Neural progenitor cell (in vitro differentiated cells): ENCODE data around the gene MOK. TPM values are rescaled to one million over a fixed set of nuclear protein-coding genes. Genes with fewer than 3 reads are reported as not detected.

Experiments used
- DNase-seq: peaks from one replicate; pipeline ENCODE4 v3.0.0-alpha.2; 2016; ENCODE audit warnings: low spot score
- H2AFZ ChIP-seq: fragments of 200-600 bp; sonication (generic); replicated peaks from 2 replicates; pipeline ENCODE4 v1.6.1; 2016; ENCODE audit warnings: antibody characterized with exemption
- H3F3A ChIP-seq: fragments of 200-600 bp; sonication (generic); 2 replicates; pipeline ENCODE4 v1.6.1; 2016; ENCODE audit warnings: antibody characterized with exemption, low read depth
- H3K27ac ChIP-seq: fragments of 200-600 bp; sonication (generic); 2 replicates; pipeline ENCODE4 v1.5.1; 2016; ENCODE audit warnings: mild to moderate bottlenecking
- H3K27me3 ChIP-seq: fragments of 200-600 bp; sonication (generic); 2 replicates; pipeline ENCODE4 v1.6.1; 2016; ENCODE audit warnings: mild to moderate bottlenecking, moderate library complexity
- H3K36me3 ChIP-seq: fragments of 200-600 bp; sonication (generic); 2 replicates; pipeline ENCODE4 v1.5.1; 2016
- H3K4me1 ChIP-seq: fragments of 200-600 bp; sonication (generic); 2 replicates; pipeline ENCODE4 v1.6.1; 2016; ENCODE audit warnings: mixed run types
- H3K4me2 ChIP-seq: fragments of 200-600 bp; sonication (generic); 2 replicates; pipeline ENCODE4 v1.6.1; 2016
- H3K4me3 ChIP-seq: fragments of 200-600 bp; sonication (generic); 2 replicates; pipeline ENCODE4 v1.5.1; 2016
- H3K79me2 ChIP-seq: fragments of 200-600 bp; sonication (generic); 2 replicates; pipeline ENCODE4 v1.6.1; 2016; ENCODE audit warnings: low read depth
- H3K9ac ChIP-seq: fragments of 200-600 bp; sonication (generic); 2 replicates; pipeline ENCODE4 v1.6.1; 2016
- H3K9me3 ChIP-seq: fragments of 200-600 bp; sonication (generic); 2 replicates; pipeline ENCODE4 v1.5.1; 2016; ENCODE audit warnings: low read depth
- H4K20me1 ChIP-seq: fragments of 200-600 bp; sonication (generic); 2 replicates; pipeline ENCODE4 v1.6.1; 2016; ENCODE audit warnings: low read depth
- H3K27ac Mint-ChIP-seq: 3 replicates; pipeline ENCODE4 v1.8.0; 2021; ENCODE audit warnings: mixed read lengths
- H3K27me3 Mint-ChIP-seq: 2 replicates; pipeline ENCODE4 v1.8.0; 2022; ENCODE audit warnings: low read depth, mild to moderate bottlenecking, inconsistent platforms, moderate library complexity, mixed read lengths; ENCODE audit not compliant: insufficient read depth
- H3K36me3 Mint-ChIP-seq: 3 replicates; pipeline ENCODE4 v1.8.0; 2021; ENCODE audit warnings: mixed read lengths
- H3K4me1 Mint-ChIP-seq: 3 replicates; pipeline ENCODE4 v1.8.0; 2021; ENCODE audit warnings: mixed read lengths
- H3K4me3 Mint-ChIP-seq: 3 replicates; pipeline ENCODE4 v1.8.0; 2021; ENCODE audit warnings: mild to moderate bottlenecking, moderate library complexity, mixed read lengths
- H3K9me3 Mint-ChIP-seq: 3 replicates; pipeline ENCODE4 v1.8.0; 2020; ENCODE audit warnings: mixed read lengths
- EZH2 ChIP-seq: fragments of 200-600 bp; sonication (generic); IDR thresholded peaks from 2 replicates; pipeline ENCODE4 v1.6.1; 2017; ENCODE audit warnings: antibody characterized with exemption, mild to moderate bottlenecking, moderate library complexity
- EZH2phosphoT487 ChIP-seq: fragments of 200-600 bp; sonication (generic); IDR thresholded peaks from 2 replicates; pipeline ENCODE4 v1.6.1; 2017; ENCODE audit warnings: antibody characterized with exemption
- total RNA-seq: library from RNA; depleted of rRNA; stranded (reverse); fragments of >200 nt; gene quantifications from 2 replicates; pipeline ENCODE4 v1.2.3, GENCODE V29; 2015; ENCODE audit warnings: low replicate concordance
- TF ChIP-seq, protein P1 (sequence below): fragments of 200-600 bp; sonication (generic); IDR thresholded peaks from 2 replicates; pipeline ENCODE4 v1.5.1; 2017; ENCODE audit warnings: antibody characterized with exemption, mild to moderate bottlenecking

The MOK gene
- total RNA-seq, 1 donor from 2014 or later = 9.9 TPM

- H3K27me3 ChIP-seq = no peaks in the 10 kb centered on the region
- H3K9ac ChIP-seq = no peak overlapping the region
- Mint-ChIP-seq H3K27ac (no peak overlapping the region), H3K27me3 (peaks cover 22% of the 10 kb centered on the region), H3K36me3 (peaks cover 3% of the 10 kb centered on the region), H3K9me3 (peaks cover 5% of the 10 kb centered on the region), H3K4me1 (peaks cover 36% of the 10 kb centered on the region), H3K4me3 (peak overlapping the region; percentile 97)
- H3K9me3 ChIP-seq = no peaks in the 10 kb centered on the region
- no peak overlapping the region for H2AFZ ChIP-seq
- no peak overlapping the region for H3K27ac ChIP-seq
- peak overlapping the region; percentile 92 for H3K4me3 ChIP-seq
- no peak for DNase-seq
- H3K4me2 ChIP-seq = peak overlapping the region; percentile 94
- peaks cover 11% of the 10 kb centered on the region for H3K79me2 ChIP-seq
- peaks cover 22% of the 10 kb centered on the region for H3K4me1 ChIP-seq
- TF ChIP-seq, protein P1, sequence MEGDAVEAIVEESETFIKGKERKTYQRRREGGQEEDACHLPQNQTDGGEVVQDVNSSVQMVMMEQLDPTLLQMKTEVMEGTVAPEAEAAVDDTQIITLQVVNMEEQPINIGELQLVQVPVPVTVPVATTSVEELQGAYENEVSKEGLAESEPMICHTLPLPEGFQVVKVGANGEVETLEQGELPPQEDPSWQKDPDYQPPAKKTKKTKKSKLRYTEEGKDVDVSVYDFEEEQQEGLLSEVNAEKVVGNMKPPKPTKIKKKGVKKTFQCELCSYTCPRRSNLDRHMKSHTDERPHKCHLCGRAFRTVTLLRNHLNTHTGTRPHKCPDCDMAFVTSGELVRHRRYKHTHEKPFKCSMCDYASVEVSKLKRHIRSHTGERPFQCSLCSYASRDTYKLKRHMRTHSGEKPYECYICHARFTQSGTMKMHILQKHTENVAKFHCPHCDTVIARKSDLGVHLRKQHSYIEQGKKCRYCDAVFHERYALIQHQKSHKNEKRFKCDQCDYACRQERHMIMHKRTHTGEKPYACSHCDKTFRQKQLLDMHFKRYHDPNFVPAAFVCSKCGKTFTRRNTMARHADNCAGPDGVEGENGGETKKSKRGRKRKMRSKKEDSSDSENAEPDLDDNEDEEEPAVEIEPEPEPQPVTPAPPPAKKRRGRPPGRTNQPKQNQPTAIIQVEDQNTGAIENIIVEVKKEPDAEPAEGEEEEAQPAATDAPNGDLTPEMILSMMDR = no peak
- TF ChIP-seq EZH2phosphoT487 = no peak
- no peak for TF ChIP-seq EZH2
- peaks cover 40% of the 10 kb centered on the region for H3F3A ChIP-seq
- H4K20me1 ChIP-seq = no peaks in the 10 kb centered on the region
- no peaks in the 10 kb centered on the region for H3K36me3 ChIP-seq
Measured at GRCh38 chr14:102320671-102321455, 15.9 kb upstream of the MOK start.

- Histone ChIP-seq H3K27me3 (peaks cover 6% of the 10 kb centered on the region), H3F3A (peaks cover 45% of the 10 kb centered on the region), H3K36me3 (no peaks in the 10 kb centered on the region), H3K9ac (peak overlapping the region; percentile 77), H3K4me1 (peaks cover 23% of the 10 kb centered on the region), H3K4me2 (peak overlapping the region; percentile 94), H3K27ac (no peak overlapping the region), H3K4me3 (peak overlapping the region; percentile 92), H3K9me3 (no peaks in the 10 kb centered on the region), H4K20me1 (no peaks in the 10 kb centered on the region), H3K79me2 (peaks cover 11% of the 10 kb centered on the region), H2AFZ (peak overlapping the region; percentile 48)
- DNase-seq = peak; percentile 62
- peak overlapping the region; percentile 97 for H3K4me3 Mint-ChIP-seq
- H3K9me3 Mint-ChIP-seq = peaks cover 5% of the 10 kb centered on the region
- H3K27me3 Mint-ChIP-seq = peaks cover 24% of the 10 kb centered on the region
- peaks cover 3% of the 10 kb centered on the region for H3K36me3 Mint-ChIP-seq
- H3K27ac Mint-ChIP-seq = peak overlapping the region; percentile 94
- TF ChIP-seq, protein P1 = no peak
- TF ChIP-seq EZH2 = no peak
- TF ChIP-seq EZH2phosphoT487 = no peak
- peaks cover 43% of the 10 kb centered on the region for H3K4me1 Mint-ChIP-seq
Measured at GRCh38 chr14:102320033-102320660, 15.2 kb upstream of the MOK start.

DNA sequence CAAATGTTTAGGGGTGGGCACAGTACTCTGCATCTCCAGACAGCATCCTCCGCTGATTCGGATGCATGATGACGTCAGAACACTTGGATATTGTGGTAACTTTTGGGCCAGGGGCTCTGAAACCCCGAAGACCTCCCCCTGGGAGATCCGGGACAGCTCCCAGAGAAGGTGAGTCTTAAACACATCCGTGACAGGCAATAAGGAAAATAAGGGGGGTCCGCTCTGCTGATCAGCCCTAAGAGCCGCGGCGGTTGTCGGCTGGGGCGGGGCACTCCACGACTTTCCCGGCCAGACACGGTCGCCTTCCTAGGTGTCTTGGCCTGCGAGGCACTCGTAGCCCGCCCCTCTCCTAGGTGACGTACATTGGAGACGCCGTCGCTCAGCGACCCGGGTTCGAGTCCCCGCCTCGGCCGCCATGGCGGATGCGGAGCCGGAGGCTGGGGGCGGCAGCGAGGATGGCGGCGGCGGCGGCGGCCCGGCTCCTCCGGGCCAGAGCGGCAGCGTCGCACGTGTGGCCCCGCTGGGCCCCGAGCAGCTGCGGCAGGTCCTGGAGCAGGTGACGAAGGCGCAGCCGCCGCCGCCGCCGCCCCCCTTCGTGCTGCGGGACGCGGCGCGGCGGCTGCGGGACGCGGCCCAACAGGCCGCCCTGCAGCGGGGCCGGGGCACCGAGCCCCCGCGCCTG lies 14.5 kb upstream of the MOK start, which contains the start of gene ZNF839:
Gene ZNF839, plus strand, starts transcription at position 396 of the 682 bp plus-strand sequence. Its CDS starts 20 bp downstream, at position 416.
- peak within 1 kb of the TSS; percentile 99 for H2AFZ ChIP-seq
- Mint-ChIP-seq H3K36me3 (peaks cover 3% of the 10 kb centered on the region), H3K27me3 (peaks cover 24% of the 10 kb centered on the region), H3K4me3 (peak within 1 kb of the TSS; percentile 97), H3K9me3 (peaks cover 5% of the 10 kb centered on the region), H3K27ac (peak within 1 kb of the TSS; percentile 98), H3K4me1 (peaks cover 49% of the 10 kb centered on the region)
- H3K36me3 ChIP-seq = no peaks in the 10 kb centered on the region
- H3K4me1 ChIP-seq = peaks cover 23% of the 10 kb centered on the region
- peak; percentile 93 for DNase-seq
- peaks cover 48% of the 10 kb centered on the region for H3F3A ChIP-seq
- TF ChIP-seq, protein P1 = no peak
- peaks cover 12% of the 10 kb centered on the region for H3K27me3 ChIP-seq
- H3K27ac ChIP-seq = no peak within 1 kb of the TSS
- H3K9ac ChIP-seq = peak within 1 kb of the TSS; percentile 77
- H4K20me1 ChIP-seq = no peaks in the 10 kb centered on the region
- H3K4me3 ChIP-seq = peak within 1 kb of the TSS; percentile 92
- H3K4me2 ChIP-seq = peak within 1 kb of the TSS; percentile 95
- peaks cover 11% of the 10 kb centered on the region for H3K79me2 ChIP-seq
- H3K9me3 ChIP-seq = no peaks in the 10 kb centered on the region
